Coronary artery (tissue), 2 donors: Measurements from ENCODE around the gene RERE.

Experiments used
- DNase-seq: peaks from one replicate; pipeline ENCODE4 v3.0.0-alpha.2; 2017; ENCODE audit warnings: low spot score
- H3K27ac ChIP-seq, 2 donors: fragments of 200-600 bp; sonication (generic); one replicate each; pipeline ENCODE4 v1.5.1; 2016 to 2019
- H3K4me3 ChIP-seq: fragments of 200-600 bp; sonication (generic); 2 replicates; pipeline ENCODE4 v1.5.1; 2016; ENCODE audit warnings: mild to moderate bottlenecking, moderate library complexity
- TF ChIP-seq, protein P1 (sequence below): fragments of 200-600 bp; sonication (generic); IDR thresholded peaks from one replicate; pipeline ENCODE4 v1.5.1; 2019; ENCODE audit warnings: antibody characterized with exemption

The RERE gene

DNA sequence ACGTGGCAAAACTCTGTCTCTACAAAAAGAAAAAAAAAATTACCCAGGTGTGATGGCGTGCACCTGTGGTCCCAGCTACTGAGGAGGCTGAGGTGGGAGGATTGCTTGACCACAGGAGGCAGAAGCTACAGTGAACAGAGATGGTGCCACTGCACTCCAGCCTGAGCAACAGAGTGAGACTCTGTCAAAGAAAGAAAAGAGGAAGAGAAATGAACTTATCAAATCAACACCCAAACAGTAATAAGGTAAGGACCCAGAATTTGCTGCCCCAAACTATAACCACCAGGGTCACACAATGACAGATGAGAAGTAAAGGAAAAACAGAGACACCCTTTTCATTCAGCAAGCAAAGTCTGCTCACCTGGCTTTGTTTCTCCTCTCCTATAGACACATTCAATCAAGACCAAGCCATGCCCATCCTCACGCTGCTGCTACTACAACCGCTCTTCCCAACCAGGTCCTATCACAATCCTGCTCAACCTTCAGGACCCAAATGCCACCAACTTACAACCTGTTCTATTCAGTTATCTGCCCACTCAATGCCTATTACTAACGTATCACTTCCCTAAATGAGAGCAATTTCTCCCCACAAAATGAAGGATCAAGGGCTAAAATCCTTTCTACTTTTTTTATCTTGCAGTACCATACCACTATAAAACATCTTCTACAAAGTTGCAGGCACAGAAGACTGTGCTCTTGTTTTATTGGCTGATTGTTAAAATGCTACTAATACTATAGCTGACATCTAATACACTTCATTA is 183.5 kb downstream of the RERE start:
- TF ChIP-seq, protein P1, sequence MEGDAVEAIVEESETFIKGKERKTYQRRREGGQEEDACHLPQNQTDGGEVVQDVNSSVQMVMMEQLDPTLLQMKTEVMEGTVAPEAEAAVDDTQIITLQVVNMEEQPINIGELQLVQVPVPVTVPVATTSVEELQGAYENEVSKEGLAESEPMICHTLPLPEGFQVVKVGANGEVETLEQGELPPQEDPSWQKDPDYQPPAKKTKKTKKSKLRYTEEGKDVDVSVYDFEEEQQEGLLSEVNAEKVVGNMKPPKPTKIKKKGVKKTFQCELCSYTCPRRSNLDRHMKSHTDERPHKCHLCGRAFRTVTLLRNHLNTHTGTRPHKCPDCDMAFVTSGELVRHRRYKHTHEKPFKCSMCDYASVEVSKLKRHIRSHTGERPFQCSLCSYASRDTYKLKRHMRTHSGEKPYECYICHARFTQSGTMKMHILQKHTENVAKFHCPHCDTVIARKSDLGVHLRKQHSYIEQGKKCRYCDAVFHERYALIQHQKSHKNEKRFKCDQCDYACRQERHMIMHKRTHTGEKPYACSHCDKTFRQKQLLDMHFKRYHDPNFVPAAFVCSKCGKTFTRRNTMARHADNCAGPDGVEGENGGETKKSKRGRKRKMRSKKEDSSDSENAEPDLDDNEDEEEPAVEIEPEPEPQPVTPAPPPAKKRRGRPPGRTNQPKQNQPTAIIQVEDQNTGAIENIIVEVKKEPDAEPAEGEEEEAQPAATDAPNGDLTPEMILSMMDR = no peak
- DNase-seq = no peak
- Histone ChIP-seq H3K4me3 (no peak overlapping the region), H3K27ac (no peak overlapping the region)

- no peak for DNase-seq
These were observed 185.3 kb downstream of the RERE start for GRCh38 chr1:8632102-8632501.

DNA sequence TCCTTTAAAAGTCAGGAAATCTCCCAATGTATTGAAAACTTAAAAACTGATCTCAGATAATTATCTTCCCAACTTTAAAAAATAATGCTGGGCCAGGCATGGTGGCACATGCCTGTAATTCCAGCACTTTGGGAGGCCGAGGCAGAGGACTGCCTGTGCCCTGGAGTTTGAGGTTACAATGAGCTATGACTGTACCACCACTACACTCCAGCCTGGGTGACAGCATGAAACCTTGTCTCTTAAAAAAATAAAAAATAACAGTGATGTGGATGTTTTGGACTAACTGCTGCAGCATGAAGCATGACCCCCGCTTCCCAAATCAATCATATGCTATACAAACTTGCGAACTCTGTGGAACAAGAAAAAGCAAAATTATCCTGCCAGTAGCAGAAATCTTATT is 186.3 kb downstream of the RERE start:
- H3K27ac ChIP-seq = no peak overlapping the region
- no peak overlapping the region for H3K4me3 ChIP-seq
- TF ChIP-seq, protein P1 = no peak
- no peak for DNase-seq

More at GRCh38 chr1:8632102-8632501, 185.3 kb downstream of the RERE start:
- TF ChIP-seq, protein P1 = no peak
- no peak overlapping the region for H3K27ac ChIP-seq
- no peak overlapping the region for H3K4me3 ChIP-seq

GRCh38 chr1:8629241-8630091 is 188.0 kb downstream of the RERE start:
- H3K4me3 ChIP-seq = no peak overlapping the region

DNA sequence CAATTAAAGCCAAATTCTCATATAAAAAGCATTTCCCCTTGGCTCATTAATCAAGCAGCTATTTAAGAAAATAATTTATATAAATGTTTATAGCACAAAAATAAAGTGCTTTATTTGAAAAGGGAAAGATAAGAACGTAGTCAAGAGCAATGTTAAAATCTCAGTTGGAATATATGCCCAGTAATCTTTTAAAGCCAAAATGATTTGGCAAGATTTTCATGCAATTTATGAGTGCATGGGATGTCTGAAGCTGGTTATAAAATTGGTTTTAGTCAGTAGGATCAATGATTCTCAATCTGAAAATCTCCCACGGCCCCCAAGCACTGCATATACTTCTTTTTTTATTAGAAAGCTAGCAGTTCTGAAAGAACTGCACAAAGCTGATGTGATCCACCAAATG is 188.8 kb downstream of the RERE start:
- no peak for DNase-seq
- Histone ChIP-seq H3K4me3 (no peak overlapping the region), H3K27ac (no peak overlapping the region)
- TF ChIP-seq, protein P1 = no peak

More at GRCh38 chr1:8629241-8630091, 188.0 kb downstream of the RERE start:
- H3K27ac ChIP-seq = no peak overlapping the region
- no peak for DNase-seq
- TF ChIP-seq, protein P1 = no peak

- Histone ChIP-seq H3K4me3 (no peak overlapping the region), H3K27ac (no peak overlapping the region)
- DNase-seq = no peak
- TF ChIP-seq, protein P1 = no peak
These were observed 189.7 kb downstream of the RERE start for GRCh38 chr1:8627728-8628127.
